Erythroblast (primary cell): ENCODE results near the gene P2RY6.

Experiments
- GATA1 ChIP-seq: IDR thresholded peaks from 2 replicates; pipeline ENCODE4 v1.6.1; 2011; ENCODE audit warnings: low read depth, mild to moderate bottlenecking, control low read depth, low read length, moderate library complexity
- POLR2A ChIP-seq: IDR thresholded peaks from 2 replicates; pipeline ENCODE4 v1.6.1; 2011; ENCODE audit warnings: mild to moderate bottlenecking, low read length

DNA sequence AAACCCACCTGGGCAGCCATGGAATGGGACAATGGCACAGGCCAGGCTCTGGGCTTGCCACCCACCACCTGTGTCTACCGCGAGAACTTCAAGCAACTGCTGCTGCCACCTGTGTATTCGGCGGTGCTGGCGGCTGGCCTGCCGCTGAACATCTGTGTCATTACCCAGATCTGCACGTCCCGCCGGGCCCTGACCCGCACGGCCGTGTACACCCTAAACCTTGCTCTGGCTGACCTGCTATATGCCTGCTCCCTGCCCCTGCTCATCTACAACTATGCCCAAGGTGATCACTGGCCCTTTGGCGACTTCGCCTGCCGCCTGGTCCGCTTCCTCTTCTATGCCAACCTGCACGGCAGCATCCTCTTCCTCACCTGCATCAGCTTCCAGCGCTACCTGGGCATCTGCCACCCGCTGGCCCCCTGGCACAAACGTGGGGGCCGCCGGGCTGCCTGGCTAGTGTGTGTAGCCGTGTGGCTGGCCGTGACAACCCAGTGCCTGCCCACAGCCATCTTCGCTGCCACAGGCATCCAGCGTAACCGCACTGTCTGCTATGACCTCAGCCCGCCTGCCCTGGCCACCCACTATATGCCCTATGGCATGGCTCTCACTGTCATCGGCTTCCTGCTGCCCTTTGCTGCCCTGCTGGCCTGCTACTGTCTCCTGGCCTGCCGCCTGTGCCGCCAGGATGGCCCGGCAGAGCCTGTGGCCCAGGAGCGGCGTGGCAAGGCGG, 24.5 kb downstream of the P2RY6 start:
- TF ChIP-seq POLR2A (no peak), GATA1 (no peak)
